Measurements from ENCODE around the gene MTERF4. TPM values are rescaled to one million over a fixed set of nuclear protein-coding genes. Genes with fewer than 3 reads are reported as not detected.

Gene MTERF4
- total RNA-seq, 1 donor from 2014 or later: 57.1 TPM

DNA sequence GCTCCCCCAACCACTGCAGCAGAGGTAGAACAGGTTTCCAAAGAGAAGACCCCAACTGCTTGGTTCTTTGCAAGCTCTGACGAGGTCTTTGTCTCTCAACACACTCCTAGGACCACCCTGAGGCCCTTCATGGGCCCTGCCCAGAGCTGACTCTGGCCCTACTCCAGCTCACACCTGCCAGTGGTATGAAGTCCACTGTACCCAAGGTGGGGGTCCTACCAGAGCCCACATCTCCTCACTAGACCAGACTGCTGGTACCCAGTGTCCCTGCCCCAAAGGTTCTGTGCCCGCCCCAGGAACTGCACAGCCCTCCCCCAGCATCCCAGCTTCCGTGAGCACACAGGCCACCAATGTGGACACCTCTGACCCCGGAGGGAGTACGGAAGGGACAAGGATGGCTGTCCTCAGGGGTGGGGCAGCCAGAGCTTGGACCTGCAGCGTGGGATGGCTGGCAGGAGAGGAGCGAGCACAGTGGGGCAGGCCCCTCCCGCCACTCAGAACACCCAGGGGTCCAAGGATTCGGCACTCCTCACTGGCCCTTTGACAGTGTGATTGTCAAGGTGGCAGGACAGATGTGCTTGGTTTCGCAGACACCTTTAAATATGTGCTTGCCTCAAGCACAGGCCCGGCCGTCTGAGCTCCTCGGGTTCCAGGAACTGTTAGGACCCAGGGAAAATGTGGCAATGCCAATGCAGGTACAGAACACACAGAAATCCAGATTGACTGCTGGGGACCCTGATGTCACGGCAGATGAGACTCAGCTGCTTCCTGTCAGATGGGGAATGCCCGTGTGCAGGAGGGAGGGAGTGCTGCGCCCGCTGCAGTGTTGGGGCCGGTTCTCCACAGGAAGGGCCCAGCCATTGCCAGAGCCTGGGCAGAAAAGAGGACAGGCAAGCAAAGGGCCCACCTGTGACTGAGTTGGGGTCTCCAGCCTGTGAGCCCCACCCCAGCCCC, 51.2 kb downstream of the MTERF4 start:
- no peak for DNase-seq (ENCODE audit: low spot score)

DNA sequence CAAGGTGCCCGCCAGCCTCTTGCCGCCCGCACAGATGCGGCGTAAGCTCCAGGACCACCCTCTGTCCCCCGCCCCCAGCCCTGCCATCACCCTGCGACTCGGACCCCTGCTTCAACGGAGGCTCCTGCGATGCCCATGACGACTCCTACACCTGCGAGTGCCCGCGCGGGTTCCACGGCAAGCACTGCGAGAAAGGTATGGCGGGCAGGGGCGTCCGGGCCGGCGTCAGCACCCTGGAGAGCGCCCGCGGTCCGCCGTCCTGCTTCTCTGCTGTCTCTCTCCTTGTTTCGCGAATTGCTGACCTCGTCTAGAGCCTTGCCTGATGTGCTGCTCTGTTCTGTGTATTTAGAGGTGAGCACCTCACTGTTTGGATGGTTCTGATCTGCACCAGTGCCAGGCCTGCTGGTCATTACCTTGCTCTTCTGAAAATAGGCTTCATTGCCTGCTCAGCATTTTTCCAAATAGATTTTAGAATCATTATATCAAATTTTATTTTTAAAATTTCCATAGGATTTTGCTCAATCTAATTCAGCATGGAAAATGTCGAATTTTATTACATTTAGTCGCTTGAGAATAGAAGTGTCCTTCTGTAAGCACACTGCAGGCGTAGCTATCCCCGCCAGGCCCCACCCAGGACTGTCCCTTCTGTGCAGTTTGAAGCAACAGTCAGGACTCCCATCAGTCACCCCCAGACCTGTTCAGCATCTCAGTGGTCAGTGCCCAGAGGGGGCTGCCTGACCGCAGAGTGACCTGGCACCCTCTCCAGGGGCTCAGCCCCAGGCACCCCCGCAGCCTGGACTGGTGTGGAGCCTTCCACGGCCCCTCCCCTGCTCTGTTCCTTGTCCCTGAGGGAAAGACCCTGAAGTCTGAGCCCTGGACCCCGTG, 52.1 kb downstream of the MTERF4 start:
- no peak for DNase-seq (ENCODE audit: low spot score)

DNA sequence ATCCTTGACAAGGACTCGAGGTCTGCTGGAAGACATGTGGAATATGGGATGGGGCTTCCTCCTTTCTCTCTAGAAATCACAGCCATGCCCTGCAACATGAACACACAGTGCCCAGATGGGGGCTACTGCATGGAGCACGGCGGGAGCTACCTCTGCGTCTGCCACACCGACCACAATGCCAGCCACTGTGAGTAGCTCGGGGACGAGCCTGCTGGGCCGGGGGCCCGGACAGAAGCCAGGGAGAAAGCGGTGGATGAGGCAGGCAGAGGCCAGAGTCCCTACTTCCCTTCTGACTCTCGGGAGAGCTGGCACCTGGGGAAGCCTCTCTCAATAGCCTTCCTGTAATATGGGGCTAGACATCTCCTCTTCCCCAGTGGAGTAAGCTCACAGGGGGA, 53.1 kb downstream of the MTERF4 start:
- DNase-seq (ENCODE audit: low spot score): no peak

DNA sequence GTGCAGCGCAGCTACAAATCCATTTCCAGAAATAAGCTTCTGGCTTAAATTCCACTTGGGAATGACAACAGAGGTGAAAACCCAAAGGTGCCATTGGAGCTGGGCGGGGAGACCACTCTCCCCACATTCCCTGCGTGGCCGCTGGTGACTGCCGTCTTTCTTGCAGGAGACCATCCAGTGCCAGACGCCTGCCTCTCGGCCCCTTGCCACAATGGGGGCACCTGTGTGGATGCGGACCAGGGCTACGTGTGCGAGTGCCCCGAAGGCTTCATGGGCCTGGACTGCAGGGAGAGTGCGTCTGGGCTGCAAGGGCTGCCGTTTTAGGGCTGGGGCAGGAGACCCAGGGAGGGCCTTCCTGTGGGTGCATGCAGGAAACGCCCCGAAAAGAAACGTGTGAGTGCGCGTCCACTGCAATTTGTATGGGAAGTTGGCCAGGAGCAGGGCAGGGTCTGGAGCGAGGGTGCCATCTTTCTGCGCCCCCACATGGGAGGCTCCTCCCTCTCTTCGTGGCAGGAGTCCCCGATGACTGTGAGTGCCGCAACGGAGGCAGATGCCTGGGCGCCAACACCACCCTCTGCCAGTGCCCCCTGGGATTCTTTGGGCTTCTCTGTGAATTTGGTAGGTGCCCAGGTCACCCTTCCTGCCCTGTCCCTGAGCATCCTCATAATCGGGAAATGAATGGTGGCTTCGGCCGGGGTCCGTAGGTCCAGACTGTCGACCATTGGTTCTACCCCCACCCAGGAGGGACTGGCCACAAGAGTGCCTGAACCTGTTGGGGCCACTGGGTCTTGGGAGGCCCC, 53.7 kb downstream of the MTERF4 start:
- no peak for DNase-seq (ENCODE audit: low spot score)

DNA sequence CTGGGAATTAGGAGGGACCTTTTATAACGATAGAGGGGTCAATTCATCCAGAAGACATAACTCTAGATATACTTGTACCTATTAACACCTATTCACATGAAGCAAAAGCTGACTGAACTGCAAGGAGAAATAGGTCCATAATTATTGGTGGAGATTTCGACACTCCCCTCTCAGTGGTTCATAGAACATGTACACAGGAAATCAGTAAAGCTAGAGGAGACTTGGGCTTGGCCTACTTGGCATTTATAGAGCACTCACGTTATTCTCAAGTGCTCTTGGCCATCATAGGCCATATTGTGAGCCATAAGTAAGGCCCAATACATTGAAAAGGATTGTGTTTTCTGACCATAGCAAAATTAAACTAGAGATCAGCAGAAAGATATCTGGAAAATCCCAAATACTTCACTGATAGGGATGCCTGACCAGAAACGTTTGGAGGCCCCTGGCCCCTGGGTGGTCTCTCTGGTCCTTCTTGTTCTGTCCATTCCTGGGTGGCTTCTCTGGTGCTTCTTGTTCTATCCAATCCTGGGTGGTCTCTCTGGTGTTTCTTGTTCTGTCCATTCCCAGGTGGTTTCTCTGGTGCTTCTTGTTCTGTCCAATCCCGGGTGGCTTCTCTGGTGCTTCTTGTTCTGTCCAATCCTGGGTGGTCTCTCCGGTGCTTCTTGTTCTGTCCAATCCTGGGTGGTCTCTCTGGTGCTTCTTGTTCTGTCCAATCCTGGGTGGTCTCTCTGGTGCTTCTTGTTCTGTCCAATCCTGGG, 54.7 kb downstream of the MTERF4 start:
- no peak for DNase-seq (ENCODE audit: low spot score)

Other genes with a start within 250 kb of the MTERF4 start
- 0.48 TPM for gene AGXT, start 233.5 kb downstream of the MTERF4 start, total RNA-seq (ENCODE audit: insufficient read depth, low replicate concordance)
- 1.9 TPM for gene MAB21L4, start 206.1 kb downstream of the MTERF4 start, total RNA-seq (ENCODE audit: insufficient read depth, low replicate concordance)
- gene CROCC2, start 196.0 kb downstream of the MTERF4 start, total RNA-seq (ENCODE audit: insufficient read depth, low replicate concordance): 3.1 TPM
- gene SNED1, start 103.7 kb downstream of the MTERF4 start, total RNA-seq (ENCODE audit: insufficient read depth, low replicate concordance): 3.6 TPM
- 3.1 TPM for gene PASK, start 47.2 kb upstream of the MTERF4 start, total RNA-seq (ENCODE audit: insufficient read depth, low replicate concordance)
- 33.5 TPM for gene PPP1R7, start 48.2 kb upstream of the MTERF4 start, total RNA-seq (ENCODE audit: insufficient read depth, low replicate concordance)
- 6.5 TPM for gene ANO7, start 86.4 kb upstream of the MTERF4 start, total RNA-seq (ENCODE audit: insufficient read depth, low replicate concordance)
- gene HDLBP, start 213.4 kb upstream of the MTERF4 start, total RNA-seq (ENCODE audit: insufficient read depth, low replicate concordance): 1,280 TPM
- 370 TPM for gene SEPTIN2, start 213.6 kb upstream of the MTERF4 start, total RNA-seq (ENCODE audit: insufficient read depth, low replicate concordance)

All from umbilical cord (tissue), 2 donors.